Measurements from ENCODE around the gene OXLD1.

DNA sequence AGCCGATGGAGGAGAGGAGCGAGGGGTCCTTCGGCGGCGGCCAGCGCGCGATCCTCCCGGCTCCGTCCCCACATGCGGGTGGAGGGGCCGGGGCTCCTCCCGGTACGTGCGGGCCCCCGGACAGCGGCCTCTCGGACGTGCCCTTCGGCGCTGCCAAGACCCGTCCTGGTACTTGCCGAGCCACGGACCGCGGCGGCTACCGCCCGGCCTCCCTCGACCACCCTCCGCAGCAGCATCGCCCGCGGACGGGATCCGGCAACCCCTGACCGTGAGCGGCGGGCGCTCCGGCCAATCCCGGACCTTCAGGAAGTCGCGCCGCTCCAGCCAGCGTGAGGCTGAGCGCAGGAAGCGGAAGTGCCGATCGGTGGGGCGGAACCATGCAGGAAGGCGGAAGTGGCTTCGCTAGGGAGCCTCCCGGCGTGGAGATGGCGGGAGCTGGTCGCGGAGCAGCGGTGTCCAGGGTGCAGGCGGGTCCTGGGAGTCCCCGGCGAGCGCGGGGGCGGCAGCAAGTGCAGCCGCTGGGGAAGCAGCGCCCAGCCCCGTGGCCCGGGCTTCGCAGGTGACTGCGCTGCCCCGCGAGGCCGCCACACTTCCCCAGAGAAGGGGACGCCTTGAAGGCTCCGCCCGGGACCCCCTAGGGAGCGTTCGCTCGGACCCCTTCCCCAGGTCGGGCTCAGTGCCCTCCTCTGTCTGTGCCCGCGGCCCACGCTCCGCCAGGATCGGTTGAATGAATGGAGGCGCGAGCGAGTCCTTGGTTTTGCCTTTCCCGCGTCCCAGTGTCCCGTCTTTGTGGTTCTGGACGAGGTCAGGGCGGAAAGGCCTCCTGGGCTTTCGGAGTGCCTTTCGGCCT lies at the start of gene OXLD1, which contains the start of gene CCDC137:
- peak; percentile 100 for TF ChIP-seq DPF2 (IDR thresholded peaks at IDR 0.05)
- TF ChIP-seq ZNF24 (IDR thresholded peaks at IDR 0.05) = no peak
- no peak for TF ChIP-seq HDAC2 (IDR thresholded peaks at IDR 0.05)
- TF ChIP-seq, protein P1, sequence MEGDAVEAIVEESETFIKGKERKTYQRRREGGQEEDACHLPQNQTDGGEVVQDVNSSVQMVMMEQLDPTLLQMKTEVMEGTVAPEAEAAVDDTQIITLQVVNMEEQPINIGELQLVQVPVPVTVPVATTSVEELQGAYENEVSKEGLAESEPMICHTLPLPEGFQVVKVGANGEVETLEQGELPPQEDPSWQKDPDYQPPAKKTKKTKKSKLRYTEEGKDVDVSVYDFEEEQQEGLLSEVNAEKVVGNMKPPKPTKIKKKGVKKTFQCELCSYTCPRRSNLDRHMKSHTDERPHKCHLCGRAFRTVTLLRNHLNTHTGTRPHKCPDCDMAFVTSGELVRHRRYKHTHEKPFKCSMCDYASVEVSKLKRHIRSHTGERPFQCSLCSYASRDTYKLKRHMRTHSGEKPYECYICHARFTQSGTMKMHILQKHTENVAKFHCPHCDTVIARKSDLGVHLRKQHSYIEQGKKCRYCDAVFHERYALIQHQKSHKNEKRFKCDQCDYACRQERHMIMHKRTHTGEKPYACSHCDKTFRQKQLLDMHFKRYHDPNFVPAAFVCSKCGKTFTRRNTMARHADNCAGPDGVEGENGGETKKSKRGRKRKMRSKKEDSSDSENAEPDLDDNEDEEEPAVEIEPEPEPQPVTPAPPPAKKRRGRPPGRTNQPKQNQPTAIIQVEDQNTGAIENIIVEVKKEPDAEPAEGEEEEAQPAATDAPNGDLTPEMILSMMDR (IDR thresholded peaks at IDR 0.05 in 2 of 3, conservative IDR thresholded peaks at IDR 0.05 in 1 of 3; ENCODE audit: control insufficient read depth in 2 of 3, extremely low read depth in 1 of 3, insufficient read depth in 1 of 3, low read depth in 3 of 3, low read length in 3 of 3) = no peak
- peak; percentile 96 for TF ChIP-seq POLR2AphosphoS5 (IDR thresholded peaks at IDR 0.05; ENCODE audit: low read length)

Measured in GM12878 (cell line).